Left forelimb (tissue), 1 donor: ENCODE data around the gene COQ5.
"Not testable (repeated sequence)": the region's sequence is repeated elsewhere in the genome, so short reads cannot be mapped to it uniquely, and the experiment has no call there.

Experiments
- DNase-seq: peaks from one replicate; pipeline ENCODE4 v3.0.0-alpha.2; 2018; ENCODE audit warnings: low spot score

The COQ5 gene

GRCh38 chr12:120529641-120530417 lies 871 bp upstream of the COQ5 start:
- DNase-seq: no peak

GRCh38 chr12:120522568-120522967 lies 6.4 kb downstream of the COQ5 start:
- no peak for DNase-seq

GRCh38 chr12:120519324-120519723 lies 9.6 kb downstream of the COQ5 start:
- DNase-seq: not testable (repeated sequence)

GRCh38 chr12:120515496-120515895 lies 13.5 kb downstream of the COQ5 start:
- no peak for DNase-seq

- DNase-seq: no peak
Observed at GRCh38 chr12:120514002-120514401, 15.0 kb downstream of the COQ5 start.

GRCh38 chr12:120508537-120508936 lies 20.4 kb downstream of the COQ5 start:
- DNase-seq: no peak

- DNase-seq: no peak
Observed at GRCh38 chr12:120504587-120504986, 24.4 kb downstream of the COQ5 start.

- no peak for DNase-seq
Observed at GRCh38 chr12:120500581-120500980, 28.4 kb downstream of the COQ5 start.

GRCh38 chr12:120498870-120499515 lies 30.0 kb downstream of the COQ5 start:
- DNase-seq: no peak

- DNase-seq: no peak
Observed at GRCh38 chr12:120497524-120498150, 31.3 kb downstream of the COQ5 start.

- DNase-seq: peak; percentile 73
Observed at GRCh38 chr12:120496413-120497340, 32.3 kb downstream of the COQ5 start.

- peak; percentile 99 for DNase-seq
Observed at GRCh38 chr12:120495731-120496412, 33.1 kb downstream of the COQ5 start, which contains the start of gene DYNLL1. TSS of gene DYNLL1 (plus strand) at chr12:120496113. CDS start at chr12:120496422, 309 bp downstream.

GRCh38 chr12:120495186-120495730 lies 33.7 kb downstream of the COQ5 start:
- DNase-seq: no peak

- DNase-seq: no peak
Observed at GRCh38 chr12:120490833-120491512, 38.0 kb downstream of the COQ5 start.

- no peak for DNase-seq
Observed at GRCh38 chr12:120490325-120490724, 38.6 kb downstream of the COQ5 start.

- DNase-seq: no peak
Observed at GRCh38 chr12:120489018-120489417, 39.9 kb downstream of the COQ5 start.

- DNase-seq: no peak
Observed at GRCh38 chr12:120488057-120488640, 40.8 kb downstream of the COQ5 start.

- DNase-seq: not testable (repeated sequence)
Observed at GRCh38 chr12:120487552-120487951, 41.4 kb downstream of the COQ5 start.

- DNase-seq: no peak
Observed at GRCh38 chr12:120485961-120486881, 42.7 kb downstream of the COQ5 start.
